K562 (cell line): ENCODE measurements around the gene SPRED2. TPM values are rescaled to one million over a fixed set of nuclear protein-coding genes. Genes with fewer than 3 reads are reported as not detected.

Experiments used
- CCAR2 ChIP-seq: fragments of 200-400 bp; formaldehyde crosslinking; IDR thresholded peaks from 2 replicates; pipeline ENCODE4 v1.6.1; 2017; ENCODE audit warnings: mild to moderate bottlenecking, low read depth, low read length
- CREB1 ChIP-seq, 2 experiments: sonication (generic) in 1 of 2; formaldehyde crosslinking in 1 of 2; IDR thresholded peaks; 2 replicates each; pipeline versions ENCODE4 v1.6.1 to v1.8.0; 2012 to 2022; ENCODE audit warnings: inconsistent platforms in 1 of 2, mild to moderate bottlenecking in 1 of 2, missing genetic modification reagents in 1 of 2, moderate library complexity in 1 of 2
- HDGF ChIP-seq: fragments of 450-650 bp; IDR thresholded peaks from 2 replicates; pipeline ENCODE4 v1.6.1; 2016
- HNRNPLL ChIP-seq: fragments of 200-400 bp; formaldehyde crosslinking; IDR thresholded peaks from 2 replicates; pipeline ENCODE4 v1.6.1; 2017; ENCODE audit warnings: low read length, low read depth, mild to moderate bottlenecking; ENCODE audit not compliant: poor library complexity, severe bottlenecking
- LCOR ChIP-seq: sonication (generic); formaldehyde crosslinking; IDR thresholded peaks from 2 replicates; pipeline ENCODE4 v1.8.0; 2022; ENCODE audit warnings: mild to moderate bottlenecking, missing genetic modification reagents
- MTA2 ChIP-seq: fragments of 450-650 bp; IDR thresholded peaks from 2 replicates; pipeline ENCODE4 v1.6.1; 2016; ENCODE audit warnings: low read depth
- NFIC ChIP-seq: fragments of 450-650 bp; IDR thresholded peaks from 2 replicates; pipeline ENCODE4 v1.6.1; 2017; ENCODE audit warnings: mild to moderate bottlenecking, inconsistent platforms
- NR3C1 ChIP-seq: sonication (generic); formaldehyde crosslinking; IDR thresholded peaks from 2 replicates; pipeline ENCODE4 v1.8.1; 2022; ENCODE audit warnings: missing genetic modification reagents
- PML ChIP-seq: IDR thresholded peaks from 2 replicates; pipeline ENCODE4 v1.6.1; 2012; ENCODE audit warnings: low read length, inconsistent platforms
- TAF15 ChIP-seq: fragments of 200-400 bp; formaldehyde crosslinking; IDR thresholded peaks from 2 replicates; pipeline ENCODE4 v1.6.1; 2017; ENCODE audit warnings: mild to moderate bottlenecking, low read depth, low read length, moderate library complexity
- TARDBP ChIP-seq: fragments of 450-650 bp; IDR thresholded peaks from 2 replicates; pipeline ENCODE4 v1.6.1; 2016
- TBL1XR1 ChIP-seq, 2 experiments: IDR thresholded peaks; 2 replicates each; pipeline ENCODE4 v1.6.1; 2012; ENCODE audit warnings: improper control_type of control experiment in 2 of 2, low read length in 2 of 2, mild to moderate bottlenecking in 1 of 2
- TBP ChIP-seq: optimal IDR thresholded peaks from 2 replicates; pipeline ENCODE3; 2011; ENCODE audit warnings: low read depth, low read length, improper control_type of control experiment
- TFAM ChIP-seq: fragments of 250-450 bp; sonication (Bioruptor Pico); conservative IDR thresholded peaks from 2 replicates; pipeline ENCODE4 v1.5.0; 2021; ENCODE audit warnings: mild to moderate bottlenecking, moderate library complexity
- U2AF1 ChIP-seq: fragments of 200-400 bp; formaldehyde crosslinking; optimal IDR thresholded peaks from 2 replicates; pipeline ENCODE3; 2017; ENCODE audit warnings: mild to moderate bottlenecking, low read depth, low read length, moderate library complexity
- ZBTB12 ChIP-seq: fragments of 250-450 bp; sonication (Bioruptor Pico); IDR thresholded peaks from 2 replicates; pipeline ENCODE4 v1.4.0; 2020
- ZNF143 ChIP-seq: sonication (generic); formaldehyde crosslinking; IDR thresholded peaks from 2 replicates; pipeline ENCODE4 v1.9.0; 2022; ENCODE audit warnings: mild to moderate bottlenecking, missing genetic modification reagents
- ZNF146 ChIP-seq: IDR thresholded peaks from one replicate; pipeline ENCODE4 v1.6.1; 2018; ENCODE audit warnings: missing compliant biosample characterization; ENCODE audit not compliant: unreplicated experiment
- ZNF324 ChIP-seq: fragments of 250-450 bp; sonication (Bioruptor Pico); IDR thresholded peaks from 2 replicates; pipeline ENCODE4 v1.4.0; 2020; ENCODE audit warnings: mild to moderate bottlenecking
- ZNF561 ChIP-seq: fragments of 450-650 bp; formaldehyde crosslinking; conservative IDR thresholded peaks from 2 replicates; pipeline ENCODE4 v1.4.0; 2020; ENCODE audit warnings: mild to moderate bottlenecking, moderate library complexity
- polyA plus RNA-seq, 8 experiments: library from polyadenylated mRNA; depleted of rRNA in 4 of 8; stranded (reverse) in 5 of 8; unstranded in 3 of 8; fragments of >200 nt; fragmentation: Nextera tagmentation in 2 of 8; fragmentation: Illumina TruSeq in 1 of 8; extraction: Ambion mirVana in 2 of 8; extraction: Trizol in 1 of 8; gene quantifications; 2 replicates each; pipeline versions ENCODE4 v1.2.1 to v1.2.3, GENCODE V29; 2011 to 2014; ENCODE audit warnings: inconsistent platforms in 1 of 8, missing spikeins in 1 of 8
- total RNA-seq, 7 experiments: library from RNA; depleted of rRNA in 6 of 7; stranded (reverse); fragments of >200 nt in 6 of 7; fragmentation: Illumina TruSeq in 2 of 7; extraction: Trizol in 2 of 7; gene quantifications; 2 replicates each; pipeline versions ENCODE4 v1.2.1 to v1.2.3, GENCODE V29; 2011 to 2021; ENCODE audit warnings: low replicate concordance in 1 of 7
- TF ChIP-seq, protein P1 (sequence below): fragments of 250-450 bp; sonication (Bioruptor Pico); IDR thresholded peaks from 2 replicates; pipeline ENCODE4 v1.5.1; 2021; ENCODE audit warnings: mild to moderate bottlenecking
- TF ChIP-seq, protein P2 (sequence below): fragments of 250-450 bp; sonication (Bioruptor Pico); IDR thresholded peaks from 2 replicates; pipeline ENCODE4 v1.5.0; 2022; ENCODE audit warnings: mild to moderate bottlenecking
- TF ChIP-seq, protein P3 (sequence below): fragments of 250-450 bp; sonication (Bioruptor Pico); IDR thresholded peaks from 2 replicates; pipeline ENCODE4 v1.5.0; 2020; ENCODE audit warnings: mild to moderate bottlenecking, borderline replicate concordance

SPRED2 gene
- total and polyA plus RNA-seq, 9 of the 15 experiments (the other 6 are each of a cell fraction or from before 2014, with no cell fraction given): 4.6 to 50.8 (median 14.1) TPM

- TF ChIP-seq, protein P1, sequence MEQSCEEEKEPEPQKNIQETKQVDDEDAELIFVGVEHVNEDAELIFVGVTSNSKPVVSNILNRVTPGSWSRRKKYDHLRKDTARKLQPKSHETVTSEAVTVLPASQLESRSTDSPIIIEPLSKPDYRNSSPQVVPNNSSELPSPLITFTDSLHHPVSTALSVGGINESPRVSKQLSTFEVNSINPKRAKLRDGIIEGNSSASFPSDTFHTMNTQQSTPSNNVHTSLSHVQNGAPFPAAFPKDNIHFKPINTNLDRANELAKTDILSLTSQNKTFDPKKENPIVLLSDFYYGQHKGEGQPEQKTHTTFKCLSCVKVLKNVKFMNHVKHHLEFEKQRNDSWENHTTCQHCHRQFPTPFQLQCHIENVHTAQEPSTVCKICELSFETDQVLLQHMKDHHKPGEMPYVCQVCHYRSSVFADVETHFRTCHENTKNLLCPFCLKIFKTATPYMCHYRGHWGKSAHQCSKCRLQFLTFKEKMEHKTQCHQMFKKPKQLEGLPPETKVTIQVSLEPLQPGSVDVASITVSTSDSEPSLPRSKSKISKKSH (CRISPR knock-in tag): no peak
- TF ChIP-seq ZNF324 (CRISPR knock-in tag): no peak
- TF ChIP-seq CREB1 (IDR thresholded peaks at IDR 0.05): 0 out of 2 replicates have a peak, but pooled peaks have one; percentile 31
- no peak for TF ChIP-seq CREB1 (CRISPR knock-in tag; IDR thresholded peaks at IDR 0.05)
- no peak for TF ChIP-seq ZBTB12 (CRISPR knock-in tag)
- TF ChIP-seq TARDBP: no peak
- no peak for TF ChIP-seq HDGF
- no peak for TF ChIP-seq CCAR2
- no peak for TF ChIP-seq TFAM (CRISPR knock-in tag)
- no peak for TF ChIP-seq MTA2
- TF ChIP-seq ZNF146 (CRISPR knock-in tag): no peak
- TF ChIP-seq, protein P2, sequence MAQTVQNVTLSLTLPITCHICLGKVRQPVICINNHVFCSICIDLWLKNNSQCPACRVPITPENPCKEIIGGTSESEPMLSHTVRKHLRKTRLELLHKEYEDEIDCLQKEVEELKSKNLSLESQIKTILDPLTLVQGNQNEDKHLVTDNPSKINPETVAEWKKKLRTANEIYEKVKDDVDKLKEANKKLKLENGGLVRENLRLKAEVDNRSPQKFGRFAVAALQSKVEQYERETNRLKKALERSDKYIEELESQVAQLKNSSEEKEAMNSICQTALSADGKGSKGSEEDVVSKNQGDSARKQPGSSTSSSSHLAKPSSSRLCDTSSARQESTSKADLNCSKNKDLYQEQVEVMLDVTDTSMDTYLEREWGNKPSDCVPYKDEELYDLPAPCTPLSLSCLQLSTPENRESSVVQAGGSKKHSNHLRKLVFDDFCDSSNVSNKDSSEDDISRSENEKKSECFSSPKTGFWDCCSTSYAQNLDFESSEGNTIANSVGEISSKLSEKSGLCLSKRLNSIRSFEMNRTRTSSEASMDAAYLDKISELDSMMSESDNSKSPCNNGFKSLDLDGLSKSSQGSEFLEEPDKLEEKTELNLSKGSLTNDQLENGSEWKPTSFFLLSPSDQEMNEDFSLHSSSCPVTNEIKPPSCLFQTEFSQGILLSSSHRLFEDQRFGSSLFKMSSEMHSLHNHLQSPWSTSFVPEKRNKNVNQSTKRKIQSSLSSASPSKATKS (CRISPR knock-in tag): no peak
- TF ChIP-seq TAF15: no peak
- TF ChIP-seq TBL1XR1 (IDR thresholded peaks at IDR 0.05; ENCODE audit: low read length in 2 of 2): peak in 1 of 2 experiments; percentile 30; a peak in 1 of 4 replicates
- TF ChIP-seq U2AF1: no peak
- no peak for TF ChIP-seq ZNF561
- TF ChIP-seq, protein P3, sequence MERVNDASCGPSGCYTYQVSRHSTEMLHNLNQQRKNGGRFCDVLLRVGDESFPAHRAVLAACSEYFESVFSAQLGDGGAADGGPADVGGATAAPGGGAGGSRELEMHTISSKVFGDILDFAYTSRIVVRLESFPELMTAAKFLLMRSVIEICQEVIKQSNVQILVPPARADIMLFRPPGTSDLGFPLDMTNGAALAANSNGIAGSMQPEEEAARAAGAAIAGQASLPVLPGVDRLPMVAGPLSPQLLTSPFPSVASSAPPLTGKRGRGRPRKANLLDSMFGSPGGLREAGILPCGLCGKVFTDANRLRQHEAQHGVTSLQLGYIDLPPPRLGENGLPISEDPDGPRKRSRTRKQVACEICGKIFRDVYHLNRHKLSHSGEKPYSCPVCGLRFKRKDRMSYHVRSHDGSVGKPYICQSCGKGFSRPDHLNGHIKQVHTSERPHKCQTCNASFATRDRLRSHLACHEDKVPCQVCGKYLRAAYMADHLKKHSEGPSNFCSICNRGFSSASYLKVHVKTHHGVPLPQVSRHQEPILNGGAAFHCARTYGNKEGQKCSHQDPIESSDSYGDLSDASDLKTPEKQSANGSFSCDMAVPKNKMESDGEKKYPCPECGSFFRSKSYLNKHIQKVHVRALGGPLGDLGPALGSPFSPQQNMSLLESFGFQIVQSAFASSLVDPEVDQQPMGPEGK (CRISPR knock-in tag): no peak
- TF ChIP-seq PML: 0 out of 2 replicates have a peak, but pooled peaks have one; percentile 15
- TF ChIP-seq HNRNPLL: no peak
- no peak for TF ChIP-seq ZNF143 (CRISPR knock-in tag)
- no peak for TF ChIP-seq TBP
- peak; percentile 45; the same call in 1 of the 2 replicates for TF ChIP-seq LCOR (CRISPR knock-in tag)
- no peak for TF ChIP-seq NR3C1 (CRISPR knock-in tag)
- TF ChIP-seq NFIC: peak; percentile 98
These were observed 49.5 kb downstream of the SPRED2 start (continued) for GRCh38 chr2:65382776-65383357.
